GM12878 (cell line): ENCODE data around the gene VAC14.

Source experiments
- ATF7 ChIP-seq: fragments of 450-650 bp; IDR thresholded peaks from 2 replicates; pipeline ENCODE4 v1.6.1; 2016; ENCODE audit warnings: low read depth, mild to moderate bottlenecking
- BHLHE40 ChIP-seq, 2 experiments: fragments of 450-650 bp in 1 of 2; IDR thresholded peaks; 2 replicates each; pipeline ENCODE4 v1.6.1; 2011 to 2017; ENCODE audit warnings: low read depth in 2 of 2, borderline replicate concordance in 1 of 2, improper control_type of control experiment in 1 of 2, low read length in 1 of 2, mild to moderate bottlenecking in 1 of 2
- DPF2 ChIP-seq: fragments of 450-650 bp; IDR thresholded peaks from 2 replicates; pipeline ENCODE4 v1.6.1; 2017; ENCODE audit warnings: mild to moderate bottlenecking
- EGR1 ChIP-seq, 2 experiments: IDR thresholded peaks; 1 replicate in 1 of 2; 2 replicates in 1 of 2; pipeline ENCODE4 v1.6.1; 2011 to 2012; ENCODE audit warnings: low read depth in 2 of 2, low read length in 2 of 2, borderline replicate concordance in 1 of 2, mild to moderate bottlenecking in 1 of 2, moderate library complexity in 1 of 2
- ESRRA ChIP-seq: IDR thresholded peaks from 2 replicates; pipeline ENCODE4 v1.6.1; 2012; ENCODE audit warnings: mild to moderate bottlenecking, low read length, improper control_type of control experiment
- FOXK2 ChIP-seq: fragments of 450-650 bp; IDR thresholded peaks from 2 replicates; pipeline ENCODE4 v1.6.1; 2017; ENCODE audit warnings: mild to moderate bottlenecking, moderate library complexity
- HDAC2 ChIP-seq: fragments of 200-600 bp; sonication (generic); IDR thresholded peaks from 2 replicates; pipeline ENCODE4 v1.6.1; 2017
- POLR2A ChIP-seq: IDR thresholded peaks from 2 replicates; pipeline ENCODE4 v1.6.1; 2011; ENCODE audit warnings: low read depth, mild to moderate bottlenecking, low read length
- POLR2AphosphoS5 ChIP-seq: IDR thresholded peaks from 2 replicates; pipeline ENCODE4 v1.6.1; 2011; ENCODE audit warnings: mild to moderate bottlenecking, low read length, inconsistent platforms
- TF ChIP-seq, protein P1 (sequence below), 3 experiments: IDR thresholded peaks in 2 of 3; conservative IDR thresholded peaks in 1 of 3; 2 replicates each; pipeline ENCODE4 v1.5.1; 2011; ENCODE audit warnings: low read depth in 3 of 3, low read length in 3 of 3, mild to moderate bottlenecking in 3 of 3, control low read depth in 2 of 3, moderate library complexity in 2 of 3, inconsistent platforms in 1 of 3, mixed read lengths in 1 of 3; ENCODE audit not compliant: control insufficient read depth in 2 of 3, insufficient read depth in 1 of 3; ENCODE audit errors: extremely low read depth in 1 of 3
- TF ChIP-seq, protein P2 (sequence below): fragments of 450-650 bp; IDR thresholded peaks from 2 replicates; pipeline ENCODE4 v1.6.1; 2017; ENCODE audit warnings: antibody characterized with exemption, mild to moderate bottlenecking, moderate library complexity
- TF ChIP-seq, protein P3 (sequence below): fragments of 450-650 bp; IDR thresholded peaks from 2 replicates; pipeline ENCODE4 v1.6.1; 2016; ENCODE audit warnings: mild to moderate bottlenecking
- TF ChIP-seq, protein P4 (sequence below): IDR thresholded peaks from 2 replicates; pipeline ENCODE4 v1.6.1; 2012; ENCODE audit warnings: low read depth, low read length, improper control_type of control experiment

DNA sequence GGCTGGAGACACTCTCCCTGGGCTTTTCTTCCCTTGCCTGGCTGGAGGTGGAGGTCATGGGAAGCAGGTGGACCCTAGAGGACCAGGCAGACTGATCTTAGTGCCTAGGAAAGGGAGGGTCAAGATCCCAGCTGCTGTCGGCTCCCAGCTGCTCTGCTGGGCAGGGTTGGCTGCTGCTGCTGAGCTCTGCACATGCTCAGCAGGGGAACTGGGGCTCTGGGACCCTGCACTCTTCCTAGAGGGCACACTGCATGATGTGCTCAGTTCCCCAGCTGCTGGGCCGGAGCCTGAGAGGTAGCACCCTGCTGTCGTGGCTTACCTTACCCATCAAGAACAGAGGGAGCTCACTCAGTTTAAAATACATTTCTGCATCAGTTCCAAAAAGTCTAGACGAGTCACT lies 34.3 kb downstream of the VAC14 start:
- TF ChIP-seq, protein P1, sequence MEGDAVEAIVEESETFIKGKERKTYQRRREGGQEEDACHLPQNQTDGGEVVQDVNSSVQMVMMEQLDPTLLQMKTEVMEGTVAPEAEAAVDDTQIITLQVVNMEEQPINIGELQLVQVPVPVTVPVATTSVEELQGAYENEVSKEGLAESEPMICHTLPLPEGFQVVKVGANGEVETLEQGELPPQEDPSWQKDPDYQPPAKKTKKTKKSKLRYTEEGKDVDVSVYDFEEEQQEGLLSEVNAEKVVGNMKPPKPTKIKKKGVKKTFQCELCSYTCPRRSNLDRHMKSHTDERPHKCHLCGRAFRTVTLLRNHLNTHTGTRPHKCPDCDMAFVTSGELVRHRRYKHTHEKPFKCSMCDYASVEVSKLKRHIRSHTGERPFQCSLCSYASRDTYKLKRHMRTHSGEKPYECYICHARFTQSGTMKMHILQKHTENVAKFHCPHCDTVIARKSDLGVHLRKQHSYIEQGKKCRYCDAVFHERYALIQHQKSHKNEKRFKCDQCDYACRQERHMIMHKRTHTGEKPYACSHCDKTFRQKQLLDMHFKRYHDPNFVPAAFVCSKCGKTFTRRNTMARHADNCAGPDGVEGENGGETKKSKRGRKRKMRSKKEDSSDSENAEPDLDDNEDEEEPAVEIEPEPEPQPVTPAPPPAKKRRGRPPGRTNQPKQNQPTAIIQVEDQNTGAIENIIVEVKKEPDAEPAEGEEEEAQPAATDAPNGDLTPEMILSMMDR (IDR thresholded peaks at IDR 0.05 in 2 of 3, conservative IDR thresholded peaks at IDR 0.05 in 1 of 3; ENCODE audit: control insufficient read depth in 2 of 3, extremely low read depth in 1 of 3, insufficient read depth in 1 of 3, low read depth in 3 of 3, low read length in 3 of 3), result no peak
- TF ChIP-seq POLR2A (no peak), FOXK2 (no peak), DPF2 (no peak), ESRRA (no peak), HDAC2 (no peak), BHLHE40 (IDR thresholded peaks at IDR 0.05; ENCODE audit: borderline replicate concordance in 1 of 2, low read depth in 2 of 2, low read length in 1 of 2) (no peak), ATF7 (no peak), EGR1 (IDR thresholded peaks at IDR 0.05; ENCODE audit: borderline replicate concordance in 1 of 2, low read depth in 2 of 2, low read length in 2 of 2) (no peak), POLR2AphosphoS5 (no peak)
- TF ChIP-seq, protein P2, sequence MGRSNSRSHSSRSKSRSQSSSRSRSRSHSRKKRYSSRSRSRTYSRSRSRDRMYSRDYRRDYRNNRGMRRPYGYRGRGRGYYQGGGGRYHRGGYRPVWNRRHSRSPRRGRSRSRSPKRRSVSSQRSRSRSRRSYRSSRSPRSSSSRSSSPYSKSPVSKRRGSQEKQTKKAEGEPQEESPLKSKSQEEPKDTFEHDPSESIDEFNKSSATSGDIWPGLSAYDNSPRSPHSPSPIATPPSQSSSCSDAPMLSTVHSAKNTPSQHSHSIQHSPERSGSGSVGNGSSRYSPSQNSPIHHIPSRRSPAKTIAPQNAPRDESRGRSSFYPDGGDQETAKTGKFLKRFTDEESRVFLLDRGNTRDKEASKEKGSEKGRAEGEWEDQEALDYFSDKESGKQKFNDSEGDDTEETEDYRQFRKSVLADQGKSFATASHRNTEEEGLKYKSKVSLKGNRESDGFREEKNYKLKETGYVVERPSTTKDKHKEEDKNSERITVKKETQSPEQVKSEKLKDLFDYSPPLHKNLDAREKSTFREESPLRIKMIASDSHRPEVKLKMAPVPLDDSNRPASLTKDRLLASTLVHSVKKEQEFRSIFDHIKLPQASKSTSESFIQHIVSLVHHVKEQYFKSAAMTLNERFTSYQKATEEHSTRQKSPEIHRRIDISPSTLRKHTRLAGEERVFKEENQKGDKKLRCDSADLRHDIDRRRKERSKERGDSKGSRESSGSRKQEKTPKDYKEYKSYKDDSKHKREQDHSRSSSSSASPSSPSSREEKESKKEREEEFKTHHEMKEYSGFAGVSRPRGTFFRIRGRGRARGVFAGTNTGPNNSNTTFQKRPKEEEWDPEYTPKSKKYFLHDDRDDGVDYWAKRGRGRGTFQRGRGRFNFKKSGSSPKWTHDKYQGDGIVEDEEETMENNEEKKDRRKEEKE, result no peak
- TF ChIP-seq, protein P3, sequence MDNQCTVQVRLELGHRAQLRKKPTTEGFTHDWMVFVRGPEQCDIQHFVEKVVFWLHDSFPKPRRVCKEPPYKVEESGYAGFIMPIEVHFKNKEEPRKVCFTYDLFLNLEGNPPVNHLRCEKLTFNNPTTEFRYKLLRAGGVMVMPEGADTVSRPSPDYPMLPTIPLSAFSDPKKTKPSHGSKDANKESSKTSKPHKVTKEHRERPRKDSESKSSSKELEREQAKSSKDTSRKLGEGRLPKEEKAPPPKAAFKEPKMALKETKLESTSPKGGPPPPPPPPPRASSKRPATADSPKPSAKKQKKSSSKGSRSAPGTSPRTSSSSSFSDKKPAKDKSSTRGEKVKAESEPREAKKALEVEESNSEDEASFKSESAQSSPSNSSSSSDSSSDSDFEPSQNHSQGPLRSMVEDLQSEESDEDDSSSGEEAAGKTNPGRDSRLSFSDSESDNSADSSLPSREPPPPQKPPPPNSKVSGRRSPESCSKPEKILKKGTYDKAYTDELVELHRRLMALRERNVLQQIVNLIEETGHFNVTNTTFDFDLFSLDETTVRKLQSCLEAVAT, result no peak
- TF ChIP-seq, protein P4, sequence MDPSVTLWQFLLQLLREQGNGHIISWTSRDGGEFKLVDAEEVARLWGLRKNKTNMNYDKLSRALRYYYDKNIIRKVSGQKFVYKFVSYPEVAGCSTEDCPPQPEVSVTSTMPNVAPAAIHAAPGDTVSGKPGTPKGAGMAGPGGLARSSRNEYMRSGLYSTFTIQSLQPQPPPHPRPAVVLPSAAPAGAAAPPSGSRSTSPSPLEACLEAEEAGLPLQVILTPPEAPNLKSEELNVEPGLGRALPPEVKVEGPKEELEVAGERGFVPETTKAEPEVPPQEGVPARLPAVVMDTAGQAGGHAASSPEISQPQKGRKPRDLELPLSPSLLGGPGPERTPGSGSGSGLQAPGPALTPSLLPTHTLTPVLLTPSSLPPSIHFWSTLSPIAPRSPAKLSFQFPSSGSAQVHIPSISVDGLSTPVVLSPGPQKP, result no peak
